Measurements from ENCODE around the gene YIPF5. TPM values are rescaled to one million over a fixed set of nuclear protein-coding genes. Genes with fewer than 3 reads are reported as not detected.

The YIPF5 gene
- total and polyA plus RNA-seq, 12 donors: 5.3 to 77.9 (median 49.7) TPM

DNA sequence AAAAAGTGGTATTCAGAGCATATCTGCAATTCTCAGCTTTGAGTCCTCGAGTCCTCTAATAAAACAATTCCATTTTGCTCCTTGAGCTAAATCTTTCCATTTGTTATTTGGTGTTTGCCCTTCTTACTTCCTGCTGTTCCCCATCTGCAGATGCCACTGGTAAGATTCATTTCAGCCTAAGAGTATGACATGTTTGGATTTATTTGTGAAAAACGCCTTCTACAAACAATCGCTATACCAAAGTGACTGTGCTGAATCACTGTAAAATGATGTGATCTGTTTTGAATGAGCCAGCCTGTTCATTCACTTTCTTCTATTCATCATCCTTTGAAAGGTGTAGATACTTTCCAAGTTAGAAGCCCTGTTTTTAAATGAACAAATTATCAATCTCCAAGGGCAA lies 27.9 kb upstream of the YIPF5 start:
- Histone ChIP-seq H3K27me3 (no peaks in the 10 kb centered on the region), H3K4me1 (replicated peaks in 1 of 2) (no peaks in the 10 kb centered on the region), H3K9me3 (replicated peaks in 1 of 3) (no peaks in the 10 kb centered on the region), H3K27ac (no peak overlapping the region), H3K36me3 (replicated peaks in 1 of 2) (no peaks in the 10 kb centered on the region), H3K4me3 (no peak overlapping the region)
- intact Hi-C loops (cut with DNase I): no loop called here
- WGBS, 4 donors: 44 to 51% (median 49%) methylated on average over 3 of the region's 3 CpGs
- DNase-seq: no peak
- TF ChIP-seq CTCF (IDR thresholded peaks at IDR 0.05): no peak
- no peak for TF ChIP-seq POLR2A (IDR thresholded peaks at IDR 0.05)

DNA sequence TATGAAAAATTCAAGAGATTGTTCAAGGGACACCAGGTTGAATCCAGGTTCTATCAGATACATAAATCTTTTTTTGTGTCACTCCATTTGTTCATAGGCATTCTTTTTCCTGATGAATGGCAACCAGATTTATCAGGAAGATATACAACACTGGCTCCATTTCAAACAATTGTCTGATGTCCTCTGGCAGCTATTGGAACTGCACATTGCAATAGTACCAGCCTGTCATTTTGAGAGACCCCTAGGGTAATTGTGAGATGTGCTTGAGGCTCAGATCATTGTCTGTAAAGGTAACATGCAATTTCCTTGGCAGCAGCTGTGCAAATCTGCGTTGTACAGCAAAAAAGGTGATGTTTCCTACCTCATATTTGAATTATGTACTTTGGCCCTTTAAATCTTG lies 26.2 kb upstream of the YIPF5 start:
- Histone ChIP-seq H3K36me3 (replicated peaks in 1 of 2) (no peaks in the 10 kb centered on the region), H3K27ac (no peak overlapping the region), H3K9me3 (replicated peaks in 1 of 3) (no peaks in the 10 kb centered on the region), H3K4me1 (replicated peaks in 1 of 2) (no peaks in the 10 kb centered on the region), H3K27me3 (no peaks in the 10 kb centered on the region), H3K4me3 (no peak overlapping the region)
- no peak for DNase-seq
- 62 to 82% (median 69%) methylated on average over 1 of the region's 1 CpG for WGBS, 4 donors
- intact Hi-C loops (cut with DNase I): no loop called here
- TF ChIP-seq POLR2A (IDR thresholded peaks at IDR 0.05) (no peak), CTCF (IDR thresholded peaks at IDR 0.05) (no peak)

- intact Hi-C loops (cut with DNase I): no loop called here
- Histone ChIP-seq H3K4me1 (replicated peaks in 1 of 2) (no peaks in the 10 kb centered on the region), H3K4me3 (no peak overlapping the region), H3K27ac (no peak overlapping the region), H3K27me3 (no peaks in the 10 kb centered on the region), H3K9me3 (replicated peaks in 1 of 3) (no peaks in the 10 kb centered on the region), H3K36me3 (replicated peaks in 1 of 2) (no peaks in the 10 kb centered on the region)
- TF ChIP-seq CTCF (IDR thresholded peaks at IDR 0.05) (no peak), POLR2A (IDR thresholded peaks at IDR 0.05) (no peak)
- 70 to 74% (median 71%) methylated on average over 4 of the region's 4 CpGs for WGBS, 4 donors
- no peak for DNase-seq
Observed at GRCh38 chr5:144195448-144195847, 25.0 kb upstream of the YIPF5 start.

- H3K9me3 ChIP-seq (replicated peaks in 1 of 3): no peaks in the 10 kb centered on the region
- no peaks in the 10 kb centered on the region for H3K27me3 ChIP-seq
- no peak overlapping the region for H3K4me3 ChIP-seq
- H3K36me3 ChIP-seq (replicated peaks in 1 of 2): no peaks in the 10 kb centered on the region
- intact Hi-C loops (cut with DNase I): no loop called here
- no peak overlapping the region for H3K27ac ChIP-seq
- H3K4me1 ChIP-seq (replicated peaks in 1 of 2): no peaks in the 10 kb centered on the region
- DNase-seq: no peak
- 63 to 75% (median 69%) methylated on average over 2 of the region's 2 CpGs for WGBS, 4 donors
- no peak for TF ChIP-seq CTCF (IDR thresholded peaks at IDR 0.05)
- TF ChIP-seq POLR2A (IDR thresholded peaks at IDR 0.05): no peak
Observed at GRCh38 chr5:144194144-144194543, 23.7 kb upstream of the YIPF5 start.
